ENCODE results near the gene FADS2. TPM values are rescaled to one million over a fixed set of nuclear protein-coding genes. Genes with fewer than 3 reads are reported as not detected.

Gene FADS2
- total and polyA plus RNA-seq, 2 of the 13 experiments (the other 11 are each of a cell fraction or from before 2014, with no cell fraction given), result 90.1 to 124 TPM

DNA sequence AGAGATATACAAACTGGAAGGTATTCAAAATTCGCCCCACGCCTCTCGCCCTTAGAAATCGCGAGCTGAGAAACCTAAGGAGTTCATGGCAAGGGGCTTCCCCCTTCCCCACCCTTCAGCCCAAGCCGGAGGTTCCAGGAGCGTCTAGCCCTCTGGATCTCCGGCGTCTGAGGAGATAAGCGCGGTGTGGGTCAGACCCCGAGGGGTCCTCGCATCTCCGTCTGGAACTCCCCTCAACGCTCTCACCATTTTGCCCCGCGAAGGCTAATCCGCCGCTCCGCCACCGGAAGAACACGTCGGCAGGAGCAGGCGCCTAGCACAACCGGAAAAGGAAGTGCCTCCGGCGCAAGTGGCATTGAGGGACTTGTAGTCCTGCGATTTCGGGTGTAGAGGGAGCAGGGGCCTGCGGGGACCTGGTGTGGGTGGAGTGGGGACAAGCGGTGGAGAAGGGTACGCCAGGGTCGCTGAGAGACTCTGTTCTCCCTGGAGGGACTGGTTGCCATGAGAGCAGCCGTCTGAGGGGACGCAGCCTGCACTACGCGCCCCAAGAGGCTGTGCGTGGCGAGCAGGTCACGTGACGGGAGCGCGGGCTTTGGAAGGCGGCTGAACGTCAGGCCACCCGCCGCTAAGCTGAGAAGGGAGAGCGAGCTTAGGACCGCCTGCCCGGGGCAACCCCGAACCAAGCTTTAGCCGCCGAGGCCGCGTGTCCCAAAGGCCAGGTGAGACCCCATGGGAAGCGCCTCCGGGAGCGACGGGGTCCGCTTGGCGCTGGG is 35.6 kb upstream of the FADS2 start, which contains the start of the genes FEN1 and TMEM258 (continued):
- TF ChIP-seq SPEN (CRISPR knock-in tag; IDR thresholded peaks at IDR 0.05; ENCODE audit: low read depth) (peak; percentile 91), ZNF138 (CRISPR knock-in tag; IDR thresholded peaks at IDR 0.05; ENCODE audit: low read depth) (0 out of 2 replicates have a peak, but pooled peaks have one; percentile 18), POLR2G (IDR thresholded peaks at IDR 0.05; ENCODE audit: low read depth, low read length) (peak; percentile 95), HIC2 (CRISPR knock-in tag; IDR thresholded peaks at IDR 0.05; ENCODE audit: low read depth) (0 out of 2 replicates have a peak, but pooled peaks have one; percentile 15), TOPORS (CRISPR knock-in tag; IDR thresholded peaks at IDR 0.05) (0 out of 2 replicates have a peak, but pooled peaks have one; percentile 33), THAP9 (CRISPR knock-in tag; IDR thresholded peaks at IDR 0.05; ENCODE audit: borderline replicate concordance) (peak; percentile 66), MXI1 (IDR thresholded peaks at IDR 0.05; ENCODE audit: borderline replicate concordance, low read depth, low read length) (peak; percentile 77; the same call in 2 of the 3 replicates), ETV5 (CRISPR knock-in tag; IDR thresholded peaks at IDR 0.05; ENCODE audit: borderline replicate concordance) (peak; percentile 85), ZMYM3 (CRISPR knock-in tag; IDR thresholded peaks at IDR 0.05) (no peak; the same call in 1 of the 2 replicates), GTF3A (CRISPR knock-in tag; conservative IDR thresholded peaks at IDR 0.05) (0 out of 2 replicates have a peak, but pooled peaks have one; percentile 48), XRCC5 (optimal IDR thresholded peaks at IDR 0.05; ENCODE audit: low read length) (peak; percentile 55), ATF6 (CRISPR knock-in tag; conservative IDR thresholded peaks at IDR 0.05) (0 out of 2 replicates have a peak, but pooled peaks have one; percentile 40), KLF12 (CRISPR knock-in tag; IDR thresholded peaks at IDR 0.05; ENCODE audit: borderline replicate concordance) (0 out of 2 replicates have a peak, but pooled peaks have one; percentile 52)
- TF ChIP-seq, protein P1, sequence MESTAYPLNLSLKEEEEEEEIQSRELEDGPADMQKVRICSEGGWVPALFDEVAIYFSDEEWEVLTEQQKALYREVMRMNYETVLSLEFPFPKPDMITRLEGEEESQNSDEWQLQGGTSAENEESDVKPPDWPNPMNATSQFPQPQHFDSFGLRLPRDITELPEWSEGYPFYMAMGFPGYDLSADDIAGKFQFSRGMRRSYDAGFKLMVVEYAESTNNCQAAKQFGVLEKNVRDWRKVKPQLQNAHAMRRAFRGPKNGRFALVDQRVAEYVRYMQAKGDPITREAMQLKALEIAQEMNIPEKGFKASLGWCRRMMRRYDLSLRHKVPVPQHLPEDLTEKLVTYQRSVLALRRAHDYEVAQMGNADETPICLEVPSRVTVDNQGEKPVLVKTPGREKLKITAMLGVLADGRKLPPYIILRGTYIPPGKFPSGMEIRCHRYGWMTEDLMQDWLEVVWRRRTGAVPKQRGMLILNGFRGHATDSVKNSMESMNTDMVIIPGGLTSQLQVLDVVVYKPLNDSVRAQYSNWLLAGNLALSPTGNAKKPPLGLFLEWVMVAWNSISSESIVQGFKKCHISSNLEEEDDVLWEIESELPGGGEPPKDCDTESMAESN (CRISPR knock-in tag; conservative IDR thresholded peaks at IDR 0.05), result peak; percentile 86
- TF ChIP-seq, protein P2, sequence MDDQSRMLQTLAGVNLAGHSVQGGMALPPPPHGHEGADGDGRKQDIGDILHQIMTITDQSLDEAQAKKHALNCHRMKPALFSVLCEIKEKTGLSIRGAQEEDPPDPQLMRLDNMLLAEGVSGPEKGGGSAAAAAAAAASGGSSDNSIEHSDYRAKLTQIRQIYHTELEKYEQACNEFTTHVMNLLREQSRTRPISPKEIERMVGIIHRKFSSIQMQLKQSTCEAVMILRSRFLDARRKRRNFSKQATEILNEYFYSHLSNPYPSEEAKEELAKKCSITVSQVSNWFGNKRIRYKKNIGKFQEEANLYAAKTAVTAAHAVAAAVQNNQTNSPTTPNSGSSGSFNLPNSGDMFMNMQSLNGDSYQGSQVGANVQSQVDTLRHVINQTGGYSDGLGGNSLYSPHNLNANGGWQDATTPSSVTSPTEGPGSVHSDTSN (CRISPR knock-in tag; IDR thresholded peaks at IDR 0.05; ENCODE audit: borderline replicate concordance), result peak; percentile 15; the same call in 1 of the 2 replicates

Data from HepG2 (cell line).